Naive thymus-derived CD4-positive, alpha-beta T cell (primary cell): ENCODE data around the gene CAMTA1. TPM values are rescaled to one million over a fixed set of nuclear protein-coding genes. Genes with fewer than 3 reads are reported as not detected.
A peak's percentile ranks its signal among the peaks of the same experiment; 100 is the strongest.
"Not testable (repeated sequence)": the region's sequence is repeated elsewhere in the genome, so short reads cannot be mapped to it uniquely, and the experiment has no call there.

Experiments
- ATAC-seq: fragments of 150-1000 bp; cut with Tn5 transposase; 2 replicates; pipeline ENCODE4 v1.10.0; 2021; ENCODE audit warnings: mild to moderate bottlenecking, moderate library complexity
- CTCF ChIA-PET: fragments of 350-600 bp; sonication (Branson Sonifier 250); formaldehyde crosslinking; loops from one replicate; lab custom pipeline; 2021; ENCODE audit warnings: antibody characterized with exemption; lab: Charles Lee
- POLR2A ChIA-PET: fragments of 350-600 bp; sonication (Branson Sonifier 250); formaldehyde crosslinking; loops from one replicate; lab custom pipeline; 2021; ENCODE audit warnings: antibody characterized with exemption, inconsistent platforms; lab: Charles Lee
- DNase-seq, 9 donors: peaks; one replicate each; pipeline versions ENCODE4 v3.0.0 to v3.0.0-alpha.2; 2020 to 2022; ENCODE audit warnings: mixed read lengths in 1 of 9
- H3K27ac ChIP-seq: one replicate; pipeline ENCODE4 v1.7.0; 2013; ENCODE audit warnings: mild to moderate bottlenecking, low read depth, low read length, moderate library complexity
- H3K27me3 ChIP-seq, 2 donors: one replicate each; pipeline ENCODE4 v1.7.0; 2013; ENCODE audit warnings: low read length in 2 of 2, mild to moderate bottlenecking in 2 of 2, moderate library complexity in 2 of 2; ENCODE audit not compliant: control insufficient read depth in 2 of 2, insufficient read depth in 2 of 2
- H3K36me3 ChIP-seq, 3 experiments: 1 replicate in 2 of 3; 2 replicates in 1 of 3; pipeline ENCODE4 v1.7.0; 2013; ENCODE audit warnings: low read length in 3 of 3, mild to moderate bottlenecking in 3 of 3, moderate library complexity in 1 of 3; ENCODE audit not compliant: insufficient read depth in 3 of 3, control insufficient read depth in 2 of 3
- H3K4me1 ChIP-seq, 2 donors: one replicate each; pipeline ENCODE4 v1.7.0; 2013; ENCODE audit warnings: low read length in 2 of 2, mild to moderate bottlenecking in 2 of 2, moderate library complexity in 1 of 2; ENCODE audit not compliant: control insufficient read depth in 2 of 2, insufficient read depth in 2 of 2
- H3K4me3 ChIP-seq: 2 replicates; pipeline ENCODE4 v1.7.0; 2013; ENCODE audit warnings: mild to moderate bottlenecking, low read length
- H3K9me3 ChIP-seq, 3 experiments: 1 replicate in 2 of 3; 2 replicates in 1 of 3; pipeline ENCODE4 v1.7.0; 2013; ENCODE audit warnings: low read length in 3 of 3; ENCODE audit not compliant: control insufficient read depth in 2 of 3
- H3K27ac Mint-ChIP-seq, 9 donors: one replicate each; pipeline ENCODE4 v1.8.0; 2020 to 2022; ENCODE audit warnings: mixed read lengths in 9 of 9, mild to moderate bottlenecking in 8 of 9, moderate library complexity in 5 of 9, inconsistent platforms in 2 of 9
- H3K27me3 Mint-ChIP-seq, 5 donors: one replicate each; pipeline ENCODE4 v1.8.0; 2021 to 2022; ENCODE audit warnings: mixed read lengths in 5 of 5, mild to moderate bottlenecking in 1 of 5
- H3K36me3 Mint-ChIP-seq, 5 donors: one replicate each; pipeline ENCODE4 v1.8.0; 2020 to 2022; ENCODE audit warnings: mixed read lengths in 5 of 5, mild to moderate bottlenecking in 3 of 5, inconsistent platforms in 1 of 5
- H3K4me1 Mint-ChIP-seq, 7 donors: one replicate each; pipeline ENCODE4 v1.8.0; 2020 to 2022; ENCODE audit warnings: mixed read lengths in 7 of 7, mild to moderate bottlenecking in 3 of 7, inconsistent platforms in 1 of 7
- H3K4me3 Mint-ChIP-seq, 10 donors: one replicate each; pipeline ENCODE4 v1.8.0; 2020 to 2022; ENCODE audit warnings: mild to moderate bottlenecking in 10 of 10, mixed read lengths in 10 of 10, moderate library complexity in 6 of 10, inconsistent platforms in 2 of 10
- H3K9me3 Mint-ChIP-seq, 11 donors: one replicate each; pipeline ENCODE4 v1.8.0; 2020 to 2022; ENCODE audit warnings: mixed read lengths in 11 of 11, mild to moderate bottlenecking in 4 of 11, inconsistent platforms in 1 of 11, moderate library complexity in 1 of 11
- intact Hi-C, 2 donors: fragments of 100-400 bp; cut with micrococcal nuclease; formaldehyde crosslinking; loops; one replicate each; pipeline ENCODE4 v1.15.1; 2023
- polyA plus RNA-seq, 2 donors: library from polyadenylated mRNA; unstranded; fragments of 300-500 nt; fragmentation: Illumina TruSeq; gene quantifications; one replicate each; pipeline ENCODE4 v1.2.3, GENCODE V29; 2021
- total RNA-seq, 6 experiments: library from RNA in 5 of 6; stranded (reverse) in 5 of 6; gene quantifications; 1 replicate in 5 of 6; 2 replicates in 1 of 6; pipeline ENCODE4 v1.2.3 and lab custom pipeline; 2021 to 2026

The CAMTA1 gene
- total and polyA plus RNA-seq, 7 experiments from 2014 or later = 38.1 to 68.6 (median 42.6) TPM

DNA sequence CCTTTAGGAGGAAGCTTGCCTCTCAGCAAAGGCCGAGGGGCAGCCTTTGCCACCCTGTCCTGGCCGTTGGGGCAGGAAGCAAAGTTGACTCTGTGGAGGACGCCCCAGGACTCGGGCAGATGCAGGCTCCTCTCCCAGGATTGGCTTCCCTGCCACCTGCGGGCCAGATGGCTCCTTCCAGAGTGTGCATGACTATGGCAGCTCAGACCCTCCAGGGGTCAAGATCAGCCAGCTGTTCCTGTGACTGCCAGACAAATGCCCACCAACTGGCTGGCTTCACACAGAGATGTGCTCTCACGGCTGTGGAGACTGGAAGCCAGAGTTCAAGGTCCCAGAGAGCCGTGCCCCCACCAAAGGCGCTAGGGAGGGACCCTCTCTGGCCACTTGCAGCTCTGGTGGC, 898.9 kb downstream of the CAMTA1 start:
- no peaks in the 10 kb centered on the region for H3K27me3 ChIP-seq
- no peak overlapping the region for H3K4me3 ChIP-seq
- no peak for ATAC-seq
- ChIA-PET POLR2A (no interaction called here), CTCF (interaction anchor here (1.4 kb wide), 1 partner anchor 18 kb away, joined by 3 read pairs; no protein-coding TSS in a partner anchor)
- H3K9me3 ChIP-seq = no peaks in the 10 kb centered on the region
- Mint-ChIP-seq H3K4me1 (peaks cover 0 to 4% (median 0%) of the 10 kb centered on the region in 7 donors), H3K27me3 (peaks cover 0 to 16% (median 0%) of the 10 kb centered on the region in 5 donors), H3K36me3 (no peaks in the 10 kb centered on the region), H3K27ac (no peak overlapping the region), H3K9me3 (no peaks in the 10 kb centered on the region), H3K4me3 (no peak overlapping the region)
- H3K36me3 ChIP-seq = no peaks in the 10 kb centered on the region
- H3K4me1 ChIP-seq = no peaks in the 10 kb centered on the region
- no peak overlapping the region for H3K27ac ChIP-seq
- intact Hi-C loops = no loop called here
- DNase-seq = no peak

DNA sequence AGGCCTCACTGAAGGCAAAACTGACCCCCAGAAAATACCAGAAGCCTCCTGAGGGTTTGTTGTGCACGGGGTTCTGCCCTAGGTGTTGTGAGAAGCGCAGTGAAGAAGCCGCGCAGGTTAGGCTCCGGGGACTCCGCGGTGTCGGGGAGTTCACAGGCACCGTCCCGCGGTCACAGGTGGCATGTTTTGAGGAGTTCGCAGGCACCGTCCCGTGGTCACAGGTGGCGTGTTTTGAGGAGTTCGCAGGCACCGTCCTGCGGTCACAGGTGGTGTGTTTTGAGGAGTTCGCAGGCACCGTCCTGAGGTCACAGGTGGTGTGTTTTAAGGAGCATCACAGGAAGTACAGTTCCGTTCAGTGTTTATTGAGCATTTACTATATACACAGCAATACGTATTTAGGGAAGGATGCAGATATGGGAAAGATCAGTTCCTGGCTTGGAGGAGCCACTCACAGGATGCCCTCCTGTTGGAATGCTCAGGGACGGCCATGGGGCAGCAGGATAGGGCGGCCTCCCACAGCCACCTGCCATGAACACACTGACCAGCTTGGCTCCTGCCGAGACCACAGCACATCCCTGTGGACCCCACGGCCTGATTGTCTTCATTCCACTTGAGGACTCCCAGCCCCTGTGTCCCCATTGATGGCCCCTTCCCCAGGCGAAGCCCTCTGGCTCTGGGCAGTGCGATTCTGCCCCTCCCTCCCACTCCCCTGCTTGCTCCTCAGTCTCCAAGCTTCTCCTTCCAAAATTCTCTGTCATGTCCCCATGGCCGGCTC, 899.8 kb downstream of the CAMTA1 start:
- Histone ChIP-seq H3K27me3 (no peaks in the 10 kb centered on the region), H3K4me3 (no peak overlapping the region), H3K4me1 (no peaks in the 10 kb centered on the region), H3K27ac (no peak overlapping the region), H3K9me3 (no peaks in the 10 kb centered on the region), H3K36me3 (no peaks in the 10 kb centered on the region)
- Mint-ChIP-seq H3K36me3 (no peaks in the 10 kb centered on the region), H3K27ac (no peak overlapping the region), H3K27me3 (peaks cover 0 to 14% (median 0%) of the 10 kb centered on the region in 5 donors), H3K4me1 (peaks cover 0 to 4% (median 0%) of the 10 kb centered on the region in 7 donors), H3K4me3 (no peak overlapping the region), H3K9me3 (no peaks in the 10 kb centered on the region)
- intact Hi-C loops = no loop called here
- CTCF ChIA-PET = no interaction called here
- no peak for ATAC-seq
- POLR2A ChIA-PET = no interaction called here
- DNase-seq = no peak

GRCh38 chr1:7686301-7686850, 901.1 kb downstream of the CAMTA1 start:
- intact Hi-C loops = no loop called here
- Mint-ChIP-seq H3K27me3 (peaks cover 0 to 12% (median 7%) of the 10 kb centered on the region in 5 donors), H3K36me3 (no peaks in the 10 kb centered on the region), H3K4me3 (no peak overlapping the region), H3K9me3 (peaks cover 0 to 5% (median 0%) of the 10 kb centered on the region in 11 donors), H3K4me1 (peaks cover 0 to 3% (median 0%) of the 10 kb centered on the region in 7 donors), H3K27ac (no peak overlapping the region)
- no peak for ATAC-seq
- Histone ChIP-seq H3K4me3 (no peak overlapping the region), H3K27me3 (no peaks in the 10 kb centered on the region), H3K36me3 (no peaks in the 10 kb centered on the region), H3K9me3 (no peaks in the 10 kb centered on the region), H3K4me1 (no peaks in the 10 kb centered on the region), H3K27ac (no peak overlapping the region)
- no peak for DNase-seq
- CTCF ChIA-PET = no interaction called here
- POLR2A ChIA-PET = no interaction called here

- H3K27ac ChIP-seq = no peak overlapping the region
- Mint-ChIP-seq H3K4me1 (peaks cover 0 to 3% (median 0%) of the 10 kb centered on the region in 7 donors), H3K36me3 (peaks cover 0 to 4% (median 0%) of the 10 kb centered on the region in 5 donors), H3K27me3 (peaks cover 0 to 15% (median 0%) of the 10 kb centered on the region in 5 donors), H3K4me3 (no peak overlapping the region), H3K27ac (no peak overlapping the region), H3K9me3 (peaks cover 0 to 8% (median under 1%) of the 10 kb centered on the region in 11 donors)
- ChIA-PET CTCF (interaction anchor here (1.2 kb wide), 1 partner anchor 8 kb away, joined by 3 read pairs; no protein-coding TSS in a partner anchor), POLR2A (no interaction called here)
- no peaks in the 10 kb centered on the region for H3K9me3 ChIP-seq
- no peaks in the 10 kb centered on the region for H3K4me1 ChIP-seq
- no peaks in the 10 kb centered on the region for H3K36me3 ChIP-seq
- no peak for DNase-seq
- H3K4me3 ChIP-seq = no peak overlapping the region
- no peaks in the 10 kb centered on the region for H3K27me3 ChIP-seq
- no peak for ATAC-seq
- intact Hi-C loops = no loop called here
Observed at GRCh38 chr1:7687411-7687810, 902.2 kb downstream of the CAMTA1 start.

DNA sequence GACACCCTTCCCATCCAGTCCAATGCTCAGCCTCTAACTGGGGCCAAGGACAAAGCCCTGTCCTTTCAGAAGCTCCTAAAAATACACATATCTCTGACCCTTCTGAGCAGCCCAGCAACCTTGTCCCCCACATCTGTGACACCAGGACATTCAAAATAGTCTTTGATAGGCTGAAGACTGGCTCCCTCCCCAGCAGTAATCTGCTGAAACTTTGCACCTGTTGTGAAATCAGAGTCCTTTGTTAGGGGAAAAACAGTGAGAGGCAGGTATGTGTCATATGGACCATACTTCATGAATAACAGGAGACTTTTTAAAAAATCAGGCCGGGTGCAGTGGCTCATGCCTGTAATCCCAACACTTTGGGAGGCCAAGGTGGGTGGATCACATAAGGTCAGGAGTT, 903.4 kb downstream of the CAMTA1 start:
- peaks cover 0 to 3% (median 0%) of the 10 kb centered on the region in 3 experiments for H3K9me3 ChIP-seq
- intact Hi-C loops = no loop called here
- ATAC-seq = no peak
- peaks cover 0 to 3% (median 0%) of the 10 kb centered on the region in 7 donors for H3K4me1 Mint-ChIP-seq
- no peak overlapping the region for H3K27ac Mint-ChIP-seq
- POLR2A ChIA-PET = no interaction called here
- no peak overlapping the region for H3K4me3 ChIP-seq
- peaks cover 0 to 21% (median 9%) of the 10 kb centered on the region in 11 donors for H3K9me3 Mint-ChIP-seq
- H3K27ac ChIP-seq = no peak overlapping the region
- no peak for DNase-seq
- H3K4me3 Mint-ChIP-seq = no peak overlapping the region
- H3K36me3 Mint-ChIP-seq = peaks cover 0 to 9% (median 3%) of the 10 kb centered on the region in 5 donors
- CTCF ChIA-PET = no interaction called here
- H3K36me3 ChIP-seq = no peaks in the 10 kb centered on the region
- no peaks in the 10 kb centered on the region for H3K27me3 ChIP-seq
- no peaks in the 10 kb centered on the region for H3K4me1 ChIP-seq
- peaks cover 0 to 22% (median 0%) of the 10 kb centered on the region in 5 donors for H3K27me3 Mint-ChIP-seq

DNA sequence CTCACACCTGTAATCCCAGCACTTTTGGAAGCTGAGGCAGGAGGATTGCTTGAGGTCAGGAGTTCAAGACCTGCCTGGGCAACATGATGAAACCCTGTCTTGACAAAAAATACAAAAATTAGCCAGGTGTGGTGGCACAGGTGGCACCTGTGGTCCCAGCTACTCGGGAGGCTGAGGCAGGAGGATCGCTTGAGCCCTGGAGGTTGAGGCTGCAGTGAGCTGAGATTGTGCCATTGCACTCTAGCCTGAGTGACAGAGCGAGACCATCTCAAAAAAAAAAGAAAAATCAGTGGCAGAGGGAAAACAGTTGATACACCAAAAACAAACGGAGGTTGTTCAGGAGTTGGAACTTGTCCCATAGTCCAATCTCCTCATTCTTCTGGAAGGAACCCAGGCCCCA, 904.1 kb downstream of the CAMTA1 start:
- H3K4me3 ChIP-seq, H3K4me1 ChIP-seq, H3K27ac ChIP-seq, intact Hi-C loops, H3K4me1 Mint-ChIP-seq, H3K27me3 ChIP-seq, H3K36me3 Mint-ChIP-seq, POLR2A ChIA-PET, H3K36me3 ChIP-seq, ATAC-seq, DNase-seq, H3K9me3 ChIP-seq, H3K27ac Mint-ChIP-seq: not testable (repeated sequence)
- CTCF ChIA-PET = interaction anchor here (0.6 kb wide), 1 partner anchor 1002 kb away, joined by 3 read pairs; no protein-coding TSS in a partner anchor
- Mint-ChIP-seq H3K4me3 (peak overlapping the region in 1 of 10 donors; percentile 25), H3K9me3 (peaks cover 0 to 26% (median 13%) of the 10 kb centered on the region in 11 donors), H3K27me3 (peaks cover 0 to 24% (median 0%) of the 10 kb centered on the region in 5 donors)
